Keratinocyte (primary cell): Measurements from ENCODE around the gene HSP90AA1. TPM values are rescaled to one million over a fixed set of nuclear protein-coding genes. Genes with fewer than 3 reads are reported as not detected.

Experiments used
- DNase-seq: peaks from one replicate; pipeline ENCODE4 v3.0.0-alpha.2; 2011; ENCODE audit warnings: low read depth, missing footprints, low spot score
- FAIRE-seq: peaks from 2 replicates; lab custom pipeline; 2011; peaks lifted over from hg19 to GRCh38; lab: Jason Lieb, UNC
- H2AFZ ChIP-seq: 2 replicates; pipeline ENCODE4 v1.6.0; 2012; ENCODE audit warnings: low read length, control low read depth, inconsistent platforms; ENCODE audit not compliant: control insufficient read depth
- H3K27ac ChIP-seq: 2 replicates; pipeline ENCODE4 v1.5.1; 2011; ENCODE audit warnings: low read length; ENCODE audit not compliant: control insufficient read depth, insufficient read depth
- H3K27me3 ChIP-seq: 3 replicates; pipeline ENCODE4 v1.6.0; 2011; ENCODE audit warnings: low read length; ENCODE audit not compliant: control insufficient read depth, insufficient read depth; ENCODE audit errors: extremely low read depth
- H3K36me3 ChIP-seq, 2 experiments: 2 replicates in 1 of 2; 3 replicates in 1 of 2; pipeline ENCODE4 v1.5.1; 2011; ENCODE audit warnings: low read length in 2 of 2, mild to moderate bottlenecking in 1 of 2; ENCODE audit not compliant: control insufficient read depth in 2 of 2, insufficient read depth in 2 of 2; ENCODE audit errors: extremely low read depth in 1 of 2
- H3K4me1 ChIP-seq: 3 replicates; pipeline ENCODE4 v1.5.1; 2011; ENCODE audit warnings: low read length; ENCODE audit not compliant: control insufficient read depth, insufficient read depth; ENCODE audit errors: extremely low read depth
- H3K4me2 ChIP-seq: 3 replicates; pipeline ENCODE4 v1.6.0; 2011; ENCODE audit warnings: low read depth, low read length; ENCODE audit not compliant: control insufficient read depth, insufficient read depth; ENCODE audit errors: extremely low read depth
- H3K4me3 ChIP-seq, 3 experiments: fragments of 200-600 bp in 1 of 3; sonication (generic) in 1 of 3; 2 replicates in 2 of 3; 3 replicates in 1 of 3; pipeline ENCODE4 v1.5.1; 2011 to 2016; ENCODE audit warnings: low read length in 3 of 3, mild to moderate bottlenecking in 3 of 3, control low read depth in 2 of 3, inconsistent platforms in 1 of 3, low read depth in 1 of 3, mixed read lengths in 1 of 3, mixed run types in 1 of 3, moderate library complexity in 1 of 3; ENCODE audit not compliant: control insufficient read depth in 2 of 3, insufficient read depth in 2 of 3; ENCODE audit errors: extremely low read depth in 1 of 3
- H3K79me2 ChIP-seq: 2 replicates; pipeline ENCODE4 v1.6.0; 2012; ENCODE audit warnings: low read length; ENCODE audit not compliant: control insufficient read depth, insufficient read depth
- H3K9ac ChIP-seq: 3 replicates; pipeline ENCODE4 v1.6.0; 2011; ENCODE audit warnings: low read length; ENCODE audit not compliant: control insufficient read depth, insufficient read depth; ENCODE audit errors: extremely low read depth
- H3K9me1 ChIP-seq: 3 replicates; pipeline ENCODE4 v1.6.0; 2011; ENCODE audit warnings: low read length; ENCODE audit not compliant: control insufficient read depth, insufficient read depth; ENCODE audit errors: extremely low read depth
- H3K9me3 ChIP-seq: 2 replicates; pipeline ENCODE4 v1.5.1; 2012; ENCODE audit warnings: low read depth, low read length; ENCODE audit not compliant: control insufficient read depth
- H4K20me1 ChIP-seq: 3 replicates; pipeline ENCODE4 v1.6.0; 2011; ENCODE audit warnings: low read length; ENCODE audit not compliant: control insufficient read depth, insufficient read depth; ENCODE audit errors: extremely low read depth
- EZH2 ChIP-seq: IDR thresholded peaks from one replicate; pipeline ENCODE4 v1.6.1; 2012; ENCODE audit warnings: inconsistent platforms, mild to moderate bottlenecking, low read length, moderate library complexity
- dilution Hi-C: fragments of 300-500 bp; cut with MboI; formaldehyde crosslinking; loops from one replicate; pipeline ENCODE4 v1.7.0; 2020; ENCODE audit warnings: low sequenced_read_pairs; ENCODE audit not compliant: extremely low pct_ligation_motif_present
- polyA plus RNA-seq, 5 experiments: library from polyadenylated mRNA; depleted of rRNA in 3 of 5; stranded (reverse) in 3 of 5; stranded (forward) in 1 of 5; unstranded in 1 of 5; fragments of >200 nt; gene quantifications; 1 replicate in 1 of 5; 2 replicates in 3 of 5; 3 replicates in 1 of 5; pipeline versions ENCODE4 v1.2.1 to v1.2.3, GENCODE V29; 2011 to 2012; ENCODE audit warnings: missing spikeins in 2 of 5, low read depth in 1 of 5, low replicate concordance in 1 of 5
- TF ChIP-seq, protein P1 (sequence below), 3 experiments: IDR thresholded peaks in 1 of 3; conservative IDR thresholded peaks in 1 of 3; optimal IDR thresholded peaks in 1 of 3; 2 replicates in 2 of 3; 3 replicates in 1 of 3; pipeline versions ENCODE3 to v1.5.1; 2011; ENCODE audit warnings: low read length in 3 of 3, mild to moderate bottlenecking in 3 of 3, moderate library complexity in 2 of 3, control low read depth in 1 of 3, inconsistent platforms in 1 of 3; ENCODE audit not compliant: insufficient read depth in 2 of 3; ENCODE audit errors: extremely low read depth in 1 of 3

The HSP90AA1 gene
- polyA plus RNA-seq, 1 donor (not counting 4 experiments of a cell fraction or from before 2014, with no cell fraction given): 898 TPM

DNA sequence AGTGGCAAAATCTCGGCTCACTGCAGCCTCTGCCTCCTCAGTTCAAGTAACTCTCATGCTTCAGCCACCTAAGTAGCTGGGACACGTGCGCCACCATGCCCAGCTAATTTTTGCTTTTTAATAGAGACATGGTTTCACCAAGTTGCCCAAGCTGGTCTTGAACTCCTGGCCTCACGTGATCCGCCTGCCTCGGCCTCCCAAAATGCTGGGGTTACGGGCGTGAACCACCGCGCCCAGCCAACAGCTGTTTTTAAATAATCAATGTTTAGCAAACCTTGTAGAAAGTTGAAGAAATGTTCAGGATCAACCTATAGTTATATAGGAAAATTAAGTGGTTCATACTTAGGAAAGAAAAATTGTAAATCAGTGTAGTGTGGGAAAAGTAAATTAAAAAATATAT, 6.0 kb upstream of the HSP90AA1 start:
- Histone ChIP-seq H3K79me2 (no peaks in the 10 kb centered on the region), H3K27ac (no peak overlapping the region), H3K9me1 (no peaks in the 10 kb centered on the region), H3K4me2 (no peak overlapping the region), H3K36me3 (no peaks in the 10 kb centered on the region), H3K4me3 (no peak overlapping the region), H4K20me1 (no peaks in the 10 kb centered on the region), H3K9me3 (no peaks in the 10 kb centered on the region), H3K4me1 (peaks cover 23% of the 10 kb centered on the region), H2AFZ (no peak overlapping the region), H3K9ac (no peak overlapping the region), H3K27me3 (no peaks in the 10 kb centered on the region)
- FAIRE-seq (no peak), DNase-seq (no peak)
- dilution Hi-C loops: no loop called here
- TF ChIP-seq, protein P1, sequence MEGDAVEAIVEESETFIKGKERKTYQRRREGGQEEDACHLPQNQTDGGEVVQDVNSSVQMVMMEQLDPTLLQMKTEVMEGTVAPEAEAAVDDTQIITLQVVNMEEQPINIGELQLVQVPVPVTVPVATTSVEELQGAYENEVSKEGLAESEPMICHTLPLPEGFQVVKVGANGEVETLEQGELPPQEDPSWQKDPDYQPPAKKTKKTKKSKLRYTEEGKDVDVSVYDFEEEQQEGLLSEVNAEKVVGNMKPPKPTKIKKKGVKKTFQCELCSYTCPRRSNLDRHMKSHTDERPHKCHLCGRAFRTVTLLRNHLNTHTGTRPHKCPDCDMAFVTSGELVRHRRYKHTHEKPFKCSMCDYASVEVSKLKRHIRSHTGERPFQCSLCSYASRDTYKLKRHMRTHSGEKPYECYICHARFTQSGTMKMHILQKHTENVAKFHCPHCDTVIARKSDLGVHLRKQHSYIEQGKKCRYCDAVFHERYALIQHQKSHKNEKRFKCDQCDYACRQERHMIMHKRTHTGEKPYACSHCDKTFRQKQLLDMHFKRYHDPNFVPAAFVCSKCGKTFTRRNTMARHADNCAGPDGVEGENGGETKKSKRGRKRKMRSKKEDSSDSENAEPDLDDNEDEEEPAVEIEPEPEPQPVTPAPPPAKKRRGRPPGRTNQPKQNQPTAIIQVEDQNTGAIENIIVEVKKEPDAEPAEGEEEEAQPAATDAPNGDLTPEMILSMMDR (optimal IDR thresholded peaks at IDR 0.05 in 1 of 3, IDR thresholded peaks at IDR 0.05 in 1 of 3, conservative IDR thresholded peaks at IDR 0.05 in 1 of 3; ENCODE audit: extremely low read depth in 1 of 3, insufficient read depth in 2 of 3, low read length in 3 of 3): no peak
- TF ChIP-seq EZH2: no peak

DNA sequence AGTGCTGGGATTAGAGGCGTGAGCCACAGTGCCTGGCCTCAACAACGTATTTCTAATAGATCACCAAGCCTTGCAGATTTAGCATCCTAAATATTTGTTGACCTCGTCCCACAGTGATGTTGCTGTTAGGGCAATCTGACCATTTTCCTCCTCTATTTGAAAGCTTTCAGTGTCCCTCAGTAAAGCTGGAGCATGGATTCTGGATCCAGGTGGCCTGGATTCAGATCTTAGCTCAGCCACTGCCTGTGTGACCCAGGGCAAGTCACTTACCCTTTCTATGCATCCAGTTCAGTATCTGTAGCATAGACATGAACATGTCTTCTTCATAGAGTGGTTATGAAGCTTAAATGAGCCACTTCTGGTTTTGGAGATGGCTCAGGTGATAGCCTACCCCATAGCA, 3.9 kb upstream of the HSP90AA1 start:
- Histone ChIP-seq H3K27ac (no peak overlapping the region), H2AFZ (no peak overlapping the region), H4K20me1 (no peaks in the 10 kb centered on the region), H3K9ac (no peak overlapping the region), H3K36me3 (peaks cover 0 to 2% of the 10 kb centered on the region in 2 experiments), H3K4me2 (no peak overlapping the region), H3K9me3 (no peaks in the 10 kb centered on the region), H3K4me1 (peaks cover 17% of the 10 kb centered on the region), H3K79me2 (peaks cover 12% of the 10 kb centered on the region), H3K9me1 (no peaks in the 10 kb centered on the region), H3K27me3 (no peaks in the 10 kb centered on the region), H3K4me3 (no peak overlapping the region)
- dilution Hi-C loops: no loop called here
- TF ChIP-seq, protein P1 (optimal IDR thresholded peaks at IDR 0.05 in 1 of 3, IDR thresholded peaks at IDR 0.05 in 1 of 3, conservative IDR thresholded peaks at IDR 0.05 in 1 of 3; ENCODE audit: extremely low read depth in 1 of 3, insufficient read depth in 2 of 3, low read length in 3 of 3): no peak
- no peak for TF ChIP-seq EZH2
- DNase-seq: no peak
- FAIRE-seq: no peak
